T-helper 1 cell treated with Interleukin-12 subunit alpha and Interleukin-12 subunit beta and Interleukin-4 antibody, amounts not matched to agents 30 μg/mL and 1 μg/mL, for 36 hours (primary cell): ENCODE measurements around the gene IRAK4.

Experiments
- H3K27ac Mint-ChIP-seq: one replicate; pipeline ENCODE4 v1.8.0; 2021; ENCODE audit warnings: mild to moderate bottlenecking, mixed read lengths
- H3K27me3 Mint-ChIP-seq: one replicate; pipeline ENCODE4 v1.8.0; 2021; ENCODE audit warnings: low read depth, mixed read lengths
- H3K36me3 Mint-ChIP-seq: one replicate; pipeline ENCODE4 v1.8.0; 2021; ENCODE audit warnings: low read depth, mixed read lengths
- H3K4me1 Mint-ChIP-seq: one replicate; pipeline ENCODE4 v1.8.0; 2021; ENCODE audit warnings: low read depth, mixed read lengths
- H3K4me3 Mint-ChIP-seq: one replicate; pipeline ENCODE4 v1.8.0; 2021; ENCODE audit warnings: mild to moderate bottlenecking, moderate library complexity, mixed read lengths
- H3K9me3 Mint-ChIP-seq: one replicate; pipeline ENCODE4 v1.8.0; 2021; ENCODE audit warnings: mixed read lengths

The IRAK4 gene

DNA sequence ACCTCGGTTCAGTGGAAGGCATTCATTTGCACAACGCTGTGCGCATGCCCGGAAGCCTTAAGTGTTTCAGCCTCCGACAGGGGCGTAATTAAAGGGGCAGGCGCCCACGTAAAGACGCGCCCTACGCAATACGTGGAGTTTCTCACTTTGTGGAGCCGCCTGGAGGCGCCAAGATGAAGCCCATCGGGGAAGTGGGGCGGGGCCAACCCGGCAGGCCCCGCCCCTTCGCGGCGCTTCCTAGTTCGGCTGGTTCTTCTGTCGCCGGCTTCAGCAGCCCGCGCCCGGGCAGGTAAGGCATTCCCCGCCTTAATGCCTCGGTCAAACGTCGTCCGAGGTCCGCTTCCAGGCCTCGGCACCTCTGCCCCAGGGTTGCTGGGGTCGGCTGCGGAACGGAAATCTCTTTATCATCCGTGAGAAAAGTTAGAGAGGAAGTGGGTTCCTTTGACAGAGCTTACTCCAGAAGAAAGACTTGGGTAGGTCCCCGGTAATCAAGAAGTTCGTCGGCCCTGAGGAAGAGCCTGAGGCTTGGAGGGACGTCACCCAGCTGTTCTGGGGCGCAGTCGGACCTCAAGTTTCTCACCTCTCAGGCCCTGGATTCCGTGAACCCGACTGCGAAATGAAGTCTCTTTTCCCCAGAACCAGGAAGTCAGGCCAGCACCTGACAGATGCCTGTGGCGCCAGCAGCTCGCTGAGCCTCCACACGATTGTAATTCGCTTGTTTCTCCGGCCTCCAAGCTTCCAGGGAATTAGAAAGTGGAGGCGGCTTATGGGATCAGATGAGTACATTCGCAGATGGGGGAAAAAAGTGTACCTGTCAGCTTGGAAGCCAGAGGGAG is at the start of gene IRAK4, which contains the start of gene PUS7L:
Gene IRAK4, plus strand, starts transcription at position 224 of the 836 bp plus-strand sequence. CDS start 9,161 bp downstream, outside the sequence.
Gene PUS7L, minus strand, starts transcription at position 63 of the 836 bp plus-strand sequence. CDS start 3,545 bp downstream, outside the sequence.
- peak within 1 kb of the TSS; percentile 97 for H3K4me3 Mint-ChIP-seq

DNA sequence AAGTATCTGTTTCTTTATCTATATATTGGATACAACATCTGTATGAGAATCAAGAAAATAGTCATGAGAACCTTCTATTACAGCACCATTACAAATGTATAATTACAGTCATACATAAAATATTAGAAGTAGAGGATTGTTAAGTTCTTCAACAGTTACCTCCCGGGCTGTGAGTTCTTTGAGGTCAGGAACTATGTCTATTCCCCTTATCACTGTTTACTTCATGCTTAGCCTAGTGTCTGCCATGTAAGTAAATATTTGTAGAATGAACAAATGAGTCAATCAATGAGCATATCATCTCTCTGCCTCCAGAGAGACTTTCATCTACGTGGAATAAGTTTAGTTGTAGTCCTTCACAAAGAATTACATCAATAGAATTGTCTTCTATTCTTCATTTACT is 47.4 kb upstream of the IRAK4 start:
- Mint-ChIP-seq H3K4me3 (no peak overlapping the region), H3K27me3 (peaks cover 14% of the 10 kb centered on the region), H3K9me3 (no peaks in the 10 kb centered on the region), H3K4me1 (no peaks in the 10 kb centered on the region), H3K27ac (no peak overlapping the region), H3K36me3 (no peaks in the 10 kb centered on the region)

More for the DNA sequence above, at the start of gene IRAK4, which contains the start of gene PUS7L:
- H3K9me3 Mint-ChIP-seq: no peaks in the 10 kb centered on the region
- peaks cover 29% of the 10 kb centered on the region for H3K36me3 Mint-ChIP-seq
- H3K27me3 Mint-ChIP-seq: no peaks in the 10 kb centered on the region
- peak within 1 kb of the TSS; percentile 99 for H3K27ac Mint-ChIP-seq
- peaks cover 60% of the 10 kb centered on the region for H3K4me1 Mint-ChIP-seq

DNA sequence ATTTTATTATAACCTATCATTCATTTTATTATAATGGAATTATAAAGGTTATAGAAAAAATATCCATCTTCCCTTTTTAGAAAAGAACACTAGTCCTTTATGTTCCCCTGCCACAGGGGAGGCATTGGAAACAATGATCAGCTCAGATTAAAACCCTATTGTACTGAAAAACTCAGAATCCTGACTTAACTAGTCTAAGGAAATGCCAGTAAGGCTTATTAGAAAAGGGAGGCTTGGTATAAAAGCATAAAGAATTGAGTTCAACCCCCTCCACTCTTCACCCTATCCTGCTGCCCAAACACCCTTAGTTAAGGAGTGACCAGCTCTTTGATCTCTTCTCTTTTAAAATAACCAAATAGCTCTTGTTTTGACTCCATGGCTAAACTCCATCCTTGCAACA is 36.1 kb upstream of the IRAK4 start:
- no peaks in the 10 kb centered on the region for H3K27me3 Mint-ChIP-seq
- no peak overlapping the region for H3K4me3 Mint-ChIP-seq
- H3K4me1 Mint-ChIP-seq: no peaks in the 10 kb centered on the region
- no peaks in the 10 kb centered on the region for H3K9me3 Mint-ChIP-seq
- H3K36me3 Mint-ChIP-seq: peaks cover 4% of the 10 kb centered on the region
- H3K27ac Mint-ChIP-seq: no peak overlapping the region

DNA sequence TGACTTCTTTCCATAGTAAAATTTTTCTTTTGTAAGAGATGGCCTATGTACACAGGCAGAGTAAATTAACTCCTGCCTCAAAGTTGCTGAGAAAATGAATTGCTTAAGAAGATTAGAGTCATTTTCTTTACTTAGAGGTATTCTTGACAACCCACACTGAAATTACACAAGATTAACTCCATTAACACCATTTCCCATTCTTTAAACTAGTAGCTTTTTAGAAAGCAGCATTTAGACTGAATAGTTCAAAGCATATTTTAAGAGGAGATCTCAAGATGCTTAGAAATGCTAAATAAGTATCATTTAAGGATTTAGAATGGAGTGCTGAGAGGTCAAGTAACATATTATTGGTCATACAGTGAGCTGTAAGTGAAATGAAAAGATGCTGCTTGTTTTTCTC is 35.6 kb upstream of the IRAK4 start:
- H3K9me3 Mint-ChIP-seq: no peaks in the 10 kb centered on the region
- peaks cover 4% of the 10 kb centered on the region for H3K36me3 Mint-ChIP-seq
- no peak overlapping the region for H3K4me3 Mint-ChIP-seq
- no peaks in the 10 kb centered on the region for H3K27me3 Mint-ChIP-seq
- H3K4me1 Mint-ChIP-seq: no peaks in the 10 kb centered on the region
- H3K27ac Mint-ChIP-seq: no peak overlapping the region

DNA sequence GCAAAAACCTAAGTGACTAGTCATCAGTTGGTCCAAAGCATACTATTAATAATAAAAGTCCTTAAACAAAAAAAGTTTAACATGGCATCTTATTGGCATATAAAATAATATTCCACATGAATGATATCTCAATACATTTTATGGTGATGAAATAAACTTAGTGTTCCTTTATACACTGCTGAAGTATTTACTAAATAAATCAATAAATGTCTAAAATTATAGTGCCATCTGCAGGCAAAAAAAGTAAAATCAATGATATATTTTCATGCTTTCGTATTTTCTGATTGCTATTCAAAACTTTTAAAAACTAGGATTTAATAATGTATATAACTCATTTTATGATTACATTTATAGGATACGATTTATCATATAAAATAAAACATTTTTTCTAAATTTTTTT is 30.6 kb upstream of the IRAK4 start:
- H3K9me3 Mint-ChIP-seq: no peaks in the 10 kb centered on the region
- no peaks in the 10 kb centered on the region for H3K27me3 Mint-ChIP-seq
- H3K4me3 Mint-ChIP-seq: no peak overlapping the region
- no peak overlapping the region for H3K27ac Mint-ChIP-seq
- peaks cover 23% of the 10 kb centered on the region for H3K36me3 Mint-ChIP-seq
- peaks cover 6% of the 10 kb centered on the region for H3K4me1 Mint-ChIP-seq

DNA sequence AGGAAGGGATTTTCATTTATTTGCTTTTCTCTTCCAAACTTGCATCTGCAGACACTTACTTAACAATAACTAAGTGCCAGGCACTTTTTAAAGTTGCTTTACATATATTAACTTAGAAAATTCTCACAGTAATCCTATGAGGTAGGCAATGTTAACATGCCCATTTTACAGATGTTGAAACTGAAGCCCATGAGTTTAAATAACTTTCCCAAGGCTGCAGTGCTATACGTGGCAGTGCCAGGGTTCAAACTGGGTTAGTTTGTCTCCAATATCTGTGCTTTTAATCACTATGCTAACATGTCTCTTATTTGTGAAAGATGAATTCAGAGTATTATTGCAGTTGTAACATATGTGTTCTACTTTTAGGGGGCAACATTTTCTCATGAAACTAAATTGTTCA is 30.1 kb upstream of the IRAK4 start:
- peaks cover 6% of the 10 kb centered on the region for H3K4me1 Mint-ChIP-seq
- H3K27ac Mint-ChIP-seq: no peak overlapping the region
- H3K9me3 Mint-ChIP-seq: no peaks in the 10 kb centered on the region
- H3K4me3 Mint-ChIP-seq: no peak overlapping the region
- peaks cover 23% of the 10 kb centered on the region for H3K36me3 Mint-ChIP-seq
- H3K27me3 Mint-ChIP-seq: no peaks in the 10 kb centered on the region

DNA sequence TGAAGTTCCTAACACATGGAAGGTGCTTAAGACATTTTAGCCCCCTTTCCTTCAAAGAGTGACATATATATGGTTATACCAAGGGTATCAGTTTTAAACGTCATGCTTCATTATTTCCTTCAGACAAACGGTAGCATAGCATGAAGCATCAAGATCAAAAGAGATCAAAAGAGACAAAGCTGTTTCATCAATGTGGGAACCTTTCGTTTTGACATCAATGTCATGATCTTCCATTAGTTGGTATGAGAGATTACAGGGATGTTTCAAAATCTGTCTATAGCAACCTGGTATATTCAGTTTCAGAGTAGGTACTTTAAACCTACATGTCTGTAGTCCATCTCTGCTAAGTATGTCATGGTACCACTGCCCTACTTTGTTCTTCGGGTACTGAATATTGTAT is 28.5 kb upstream of the IRAK4 start:
- Mint-ChIP-seq H3K4me1 (peaks cover 6% of the 10 kb centered on the region), H3K4me3 (no peak overlapping the region), H3K27me3 (no peaks in the 10 kb centered on the region), H3K36me3 (peaks cover 24% of the 10 kb centered on the region), H3K9me3 (no peaks in the 10 kb centered on the region), H3K27ac (no peak overlapping the region)

DNA sequence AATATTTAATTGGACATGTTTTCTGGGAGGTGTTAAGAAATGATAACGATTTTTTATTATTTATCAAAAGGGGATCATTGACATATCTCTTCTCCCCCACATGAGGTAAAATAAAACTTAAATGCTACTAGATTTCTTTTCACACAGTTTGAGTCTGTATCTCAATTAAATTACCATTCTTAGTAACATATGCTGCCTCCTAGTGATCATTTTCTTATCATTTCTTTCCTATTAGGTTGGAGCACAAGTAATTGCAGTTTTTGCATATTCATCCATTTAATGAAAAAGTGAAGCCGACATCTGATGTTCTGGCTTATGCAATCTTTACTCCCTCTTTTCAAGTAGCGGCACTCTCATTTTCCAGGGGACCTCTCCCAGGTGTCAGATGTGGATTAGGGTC is 25.1 kb upstream of the IRAK4 start:
- peaks cover 7% of the 10 kb centered on the region for H3K4me1 Mint-ChIP-seq
- no peaks in the 10 kb centered on the region for H3K27me3 Mint-ChIP-seq

DNA sequence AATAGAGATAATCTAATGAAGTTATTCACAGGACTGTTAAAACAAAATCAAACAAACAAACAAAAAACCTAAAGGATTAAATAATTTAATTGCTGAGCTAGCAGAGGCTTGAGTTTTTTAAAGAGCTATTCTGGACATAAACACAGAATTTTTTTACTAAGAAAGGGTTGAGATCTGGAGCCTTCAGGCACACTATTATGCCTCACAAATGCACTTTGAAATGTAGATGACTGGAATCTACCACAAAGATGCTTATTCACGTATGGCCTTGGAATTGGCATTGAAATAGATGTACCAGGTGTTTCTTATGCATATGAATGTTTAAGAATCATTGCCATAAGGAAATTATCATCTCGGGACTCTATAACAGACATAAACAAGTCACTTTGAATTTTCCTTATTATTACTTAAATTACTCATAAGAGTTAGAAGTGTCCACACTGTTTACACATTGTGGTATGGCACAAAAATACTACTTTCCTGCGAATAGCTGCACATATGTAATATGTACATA is 21.8 kb upstream of the IRAK4 start:
- H3K27me3 Mint-ChIP-seq: no peaks in the 10 kb centered on the region
- H3K9me3 Mint-ChIP-seq: no peaks in the 10 kb centered on the region
- no peak overlapping the region for H3K27ac Mint-ChIP-seq
- H3K36me3 Mint-ChIP-seq: peaks cover 22% of the 10 kb centered on the region
- H3K4me3 Mint-ChIP-seq: no peak overlapping the region
- H3K4me1 Mint-ChIP-seq: peaks cover 5% of the 10 kb centered on the region

More for the DNA sequence above, 25.1 kb upstream of the IRAK4 start:
- Mint-ChIP-seq H3K36me3 (peaks cover 26% of the 10 kb centered on the region), H3K9me3 (no peaks in the 10 kb centered on the region), H3K27ac (no peak overlapping the region), H3K4me3 (no peak overlapping the region)

DNA sequence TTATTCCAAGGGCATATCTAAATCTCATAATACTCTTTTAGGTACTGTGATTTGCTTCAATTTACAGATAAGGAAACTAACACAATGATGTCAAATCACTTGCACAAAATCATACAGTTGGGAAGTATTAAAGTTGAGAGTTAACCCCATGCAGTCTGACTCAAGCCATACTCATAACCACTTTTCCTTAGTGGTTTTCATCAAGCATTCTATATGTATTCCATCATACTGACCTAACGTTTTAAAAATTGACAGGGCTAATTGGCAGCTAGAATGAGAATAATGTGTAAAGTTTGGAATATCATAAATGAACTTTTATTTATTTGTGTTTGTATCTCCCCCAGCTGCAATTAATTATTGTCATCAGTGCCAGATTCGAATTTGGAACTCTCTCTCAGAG is 21.1 kb upstream of the IRAK4 start:
- Mint-ChIP-seq H3K36me3 (peaks cover 22% of the 10 kb centered on the region), H3K4me1 (peaks cover 5% of the 10 kb centered on the region), H3K27ac (no peak overlapping the region), H3K27me3 (no peaks in the 10 kb centered on the region), H3K9me3 (no peaks in the 10 kb centered on the region), H3K4me3 (no peak overlapping the region)

DNA sequence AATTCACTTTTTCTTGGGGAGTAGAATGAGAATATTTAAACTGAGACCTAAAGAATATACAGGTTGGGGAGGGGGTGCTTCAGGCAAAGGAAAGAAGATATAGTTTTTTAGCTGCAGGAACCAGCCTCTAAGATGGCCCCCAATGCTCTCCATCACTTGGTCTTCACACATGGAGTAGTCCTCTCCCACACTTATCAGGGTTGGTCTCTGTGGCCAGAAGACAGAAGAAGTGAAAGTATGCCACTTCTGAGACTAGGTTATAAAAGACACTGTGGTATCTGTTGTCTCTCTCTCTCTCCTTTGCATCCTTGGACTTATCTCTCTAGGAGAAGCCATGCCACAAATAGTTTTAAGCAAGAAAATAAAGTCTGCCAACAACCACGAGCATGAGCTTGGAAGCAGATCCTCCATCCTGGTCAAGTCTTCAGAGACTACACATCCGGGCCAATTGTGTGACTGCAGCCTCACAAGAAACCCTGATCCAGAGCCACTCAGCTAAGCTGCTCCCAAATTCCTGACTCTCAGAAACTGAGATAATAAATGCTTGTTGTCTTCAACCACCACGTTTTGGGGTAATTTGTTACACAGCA is 18.1 kb upstream of the IRAK4 start:
- Mint-ChIP-seq H3K4me3 (no peak overlapping the region), H3K4me1 (peaks cover 6% of the 10 kb centered on the region), H3K27ac (no peak overlapping the region), H3K36me3 (peaks cover 36% of the 10 kb centered on the region), H3K9me3 (peaks cover 3% of the 10 kb centered on the region), H3K27me3 (no peaks in the 10 kb centered on the region)

DNA sequence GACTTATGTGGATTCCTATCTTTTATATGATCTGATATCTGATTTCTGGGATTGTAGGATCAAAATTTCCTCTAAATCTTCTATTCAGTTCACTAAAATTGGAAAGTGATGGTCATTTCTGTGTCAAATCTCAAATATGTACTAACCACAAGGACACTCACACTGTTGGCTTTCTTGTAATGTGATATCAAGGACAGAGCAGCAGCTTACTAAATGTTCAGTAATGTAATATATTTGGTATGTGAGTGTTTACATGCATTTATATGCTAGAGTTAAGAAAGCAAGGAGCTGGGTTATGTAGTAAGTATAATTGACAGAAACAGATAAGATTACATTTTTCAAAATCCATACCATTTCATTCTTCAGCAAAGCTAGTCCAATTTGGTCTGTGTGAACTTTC is 16.6 kb upstream of the IRAK4 start:
- peaks cover 6% of the 10 kb centered on the region for H3K4me1 Mint-ChIP-seq
- peaks cover 3% of the 10 kb centered on the region for H3K9me3 Mint-ChIP-seq
- no peaks in the 10 kb centered on the region for H3K27me3 Mint-ChIP-seq
- peaks cover 42% of the 10 kb centered on the region for H3K36me3 Mint-ChIP-seq
- H3K27ac Mint-ChIP-seq: no peak overlapping the region
- H3K4me3 Mint-ChIP-seq: no peak overlapping the region

DNA sequence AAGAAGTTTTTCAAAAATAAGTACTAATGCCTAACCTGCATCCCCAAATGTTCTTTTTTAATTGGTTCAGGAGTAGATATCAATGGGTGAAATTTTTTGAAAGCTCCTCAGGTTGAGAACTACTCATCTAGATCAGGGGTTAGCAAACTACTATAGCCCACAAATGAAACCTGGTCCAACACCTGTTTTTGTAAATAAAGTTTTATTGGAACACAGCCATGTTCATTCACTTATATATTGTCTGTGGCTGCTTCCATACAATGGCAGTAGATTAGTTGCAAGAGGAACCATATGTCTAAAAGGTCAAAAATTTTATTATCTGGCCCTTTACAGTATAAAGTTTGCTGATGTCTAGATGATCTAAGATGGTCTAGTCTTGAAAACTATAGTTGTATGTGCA is 13.9 kb upstream of the IRAK4 start:
- Mint-ChIP-seq H3K4me1 (peaks cover 5% of the 10 kb centered on the region), H3K4me3 (no peak overlapping the region), H3K27ac (no peak overlapping the region), H3K9me3 (peaks cover 3% of the 10 kb centered on the region), H3K36me3 (peaks cover 38% of the 10 kb centered on the region), H3K27me3 (no peaks in the 10 kb centered on the region)

DNA sequence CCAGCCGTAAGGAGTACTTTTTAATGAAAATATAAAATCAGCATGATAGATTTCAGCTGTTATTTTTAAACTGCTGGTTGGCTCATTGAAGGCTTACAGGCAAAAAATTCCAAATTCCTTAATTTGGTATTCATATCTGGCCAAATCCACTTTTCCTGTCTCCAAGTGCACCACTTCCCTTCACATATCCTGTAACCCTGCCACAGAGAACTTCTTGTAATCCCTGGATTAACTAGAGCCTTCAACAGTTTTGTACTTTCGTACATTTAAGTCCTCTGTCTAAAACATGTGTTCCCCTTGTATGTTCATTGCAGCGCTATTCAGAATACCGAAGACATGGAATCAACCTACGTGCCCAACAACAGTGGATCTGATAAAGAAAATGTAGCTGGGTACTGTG is 9.7 kb upstream of the IRAK4 start:
- Mint-ChIP-seq H3K27me3 (no peaks in the 10 kb centered on the region), H3K4me3 (no peak overlapping the region), H3K4me1 (peaks cover 9% of the 10 kb centered on the region), H3K9me3 (peaks cover 7% of the 10 kb centered on the region), H3K36me3 (peaks cover 46% of the 10 kb centered on the region), H3K27ac (no peak overlapping the region)

DNA sequence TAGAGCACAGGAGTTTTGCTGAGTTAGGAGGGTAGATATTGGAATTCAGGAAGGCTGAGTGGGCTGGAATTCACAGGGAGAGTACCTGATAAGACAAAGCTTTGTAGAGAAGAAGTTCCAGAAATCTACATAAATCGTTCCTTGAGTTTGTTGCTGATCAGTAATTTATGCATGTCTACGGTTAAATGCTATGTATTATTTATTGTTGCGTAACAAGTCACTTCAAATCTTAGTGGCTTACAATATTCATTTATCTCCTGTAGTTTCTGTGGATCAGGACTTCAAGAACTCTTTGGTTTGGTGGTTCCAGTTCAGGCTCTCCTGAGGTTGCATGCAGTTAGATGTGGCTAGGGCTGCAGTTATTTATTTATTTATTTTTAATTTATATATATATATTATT is 7.9 kb upstream of the IRAK4 start:
- H3K36me3 Mint-ChIP-seq: peaks cover 47% of the 10 kb centered on the region
- H3K4me3 Mint-ChIP-seq: no peak overlapping the region
- no peaks in the 10 kb centered on the region for H3K27me3 Mint-ChIP-seq
- peaks cover 4% of the 10 kb centered on the region for H3K9me3 Mint-ChIP-seq
- no peak overlapping the region for H3K27ac Mint-ChIP-seq
- peaks cover 15% of the 10 kb centered on the region for H3K4me1 Mint-ChIP-seq
